IMR-90 (cell line): Measurements from ENCODE around the gene CACNG7. TPM values are rescaled to one million over a fixed set of nuclear protein-coding genes. Genes with fewer than 3 reads are reported as not detected.

Experiments used
- ATAC-seq: fragments of 200-7000 bp; cut with Tn5 transposase; 2 replicates; pipeline ENCODE4 v1.9.1; 2020; ENCODE audit warnings: low read depth, mild to moderate bottlenecking, moderate library complexity
- BruUV-seq: library from RNA; stranded (reverse); fragments of 400-500 nt; replicated peaks from 2 replicates; lab custom pipeline; 2021; lab: Mats Ljungman, UMichigan
- CTCF ChIA-PET: fragments of 300-600 bp; formaldehyde crosslinking; extraction: SDS; loops from one replicate; lab custom pipeline; 2021; ENCODE audit warnings: antibody characterized with exemption; lab: Yijun Ruan, JAX
- POLR2A ChIA-PET: fragments of 300-600 bp; sonication (Branson Sonifier 250); formaldehyde crosslinking; loops from one replicate; lab custom pipeline; 2022; ENCODE audit warnings: antibody characterized with exemption; ENCODE audit not compliant: unreplicated experiment; lab: Charles Lee
- DNase-seq: peaks from one replicate; pipeline ENCODE4 v3.0.0; 2013
- H2AFZ ChIP-seq: replicated peaks from 2 replicates; pipeline ENCODE3; 2013; ENCODE audit warnings: low read length, mild to moderate bottlenecking; ENCODE audit not compliant: poor library complexity
- H2AK5ac ChIP-seq: 2 replicates; pipeline ENCODE4 v1.6.1; 2013; ENCODE audit warnings: low read depth, low read length, inconsistent platforms
- H2AK9ac ChIP-seq: replicated peaks from 2 replicates; pipeline ENCODE3; 2013; ENCODE audit warnings: mild to moderate bottlenecking, low read depth, low read length, moderate library complexity; ENCODE audit not compliant: poor library complexity
- H2BK120ac ChIP-seq: 2 replicates; pipeline ENCODE4 v1.6.1; 2013; ENCODE audit warnings: low read depth, low read length, inconsistent platforms
- H2BK15ac ChIP-seq: 3 replicates; pipeline ENCODE4 v1.6.1; 2013; ENCODE audit warnings: low read depth, low read length, inconsistent platforms
- H2BK20ac ChIP-seq: 2 replicates; pipeline ENCODE4 v1.6.1; 2013; ENCODE audit warnings: low read depth, mild to moderate bottlenecking, inconsistent platforms, low read length, moderate library complexity
- H2BK5ac ChIP-seq: 2 replicates; pipeline ENCODE4 v1.6.1; 2013; ENCODE audit warnings: mild to moderate bottlenecking, low read depth, low read length, inconsistent platforms; ENCODE audit not compliant: poor library complexity, severe bottlenecking
- H3K14ac ChIP-seq: replicated peaks from 2 replicates; pipeline ENCODE4 v1.6.1; 2013; ENCODE audit warnings: low read depth, low read length, inconsistent platforms
- H3K18ac ChIP-seq: 2 replicates; pipeline ENCODE4 v1.6.1; 2013; ENCODE audit warnings: low read depth, low read length, control low read depth
- H3K23ac ChIP-seq: 2 replicates; pipeline ENCODE4 v1.6.1; 2013; ENCODE audit warnings: low read depth, low read length, inconsistent platforms
- H3K27ac ChIP-seq: 2 replicates; pipeline ENCODE4 v1.5.1; 2013; ENCODE audit warnings: mild to moderate bottlenecking, control low read depth, low read length; ENCODE audit not compliant: insufficient read depth
- H3K27me3 ChIP-seq: 2 replicates; pipeline ENCODE4 v1.6.1; 2013; ENCODE audit warnings: low read length; ENCODE audit not compliant: control insufficient read depth, insufficient read depth
- H3K36me3 ChIP-seq: 2 replicates; pipeline ENCODE4 v1.6.1; 2013; ENCODE audit warnings: low read length, mixed read lengths; ENCODE audit not compliant: control insufficient read depth, insufficient read depth
- H3K4ac ChIP-seq: 2 replicates; pipeline ENCODE4 v1.6.1; 2013; ENCODE audit warnings: low read depth, low read length, inconsistent platforms
- H3K4me1 ChIP-seq: 2 replicates; pipeline ENCODE4 v1.6.1; 2013; ENCODE audit warnings: low read length, mixed read lengths; ENCODE audit not compliant: control insufficient read depth, insufficient read depth
- H3K4me2 ChIP-seq: 2 replicates; pipeline ENCODE4 v1.6.1; 2013; ENCODE audit warnings: low read depth, mild to moderate bottlenecking, control low read depth, low read length, moderate library complexity
- H3K4me3 ChIP-seq: 2 replicates; pipeline ENCODE4 v1.5.1; 2013; ENCODE audit warnings: low read depth, mild to moderate bottlenecking, control low read depth, low read length, moderate library complexity; ENCODE audit not compliant: insufficient read depth
- H3K56ac ChIP-seq: 2 replicates; pipeline ENCODE4 v1.6.1; 2013; ENCODE audit warnings: low read length, inconsistent platforms; ENCODE audit not compliant: insufficient read depth; ENCODE audit errors: extremely low read depth
- H3K79me1 ChIP-seq, 2 experiments: 2 replicates each; pipeline ENCODE4 v1.6.1; 2013; ENCODE audit warnings: low read length in 2 of 2, inconsistent platforms in 1 of 2, low read depth in 1 of 2
- H3K9ac ChIP-seq: 2 replicates; pipeline ENCODE4 v1.6.1; 2013; ENCODE audit warnings: low read depth, low read length, control low read depth
- H3K9me1 ChIP-seq: 2 replicates; pipeline ENCODE4 v1.6.1; 2013; ENCODE audit warnings: low read length, inconsistent platforms; ENCODE audit not compliant: insufficient read depth
- H3K9me3 ChIP-seq: 2 replicates; pipeline ENCODE4 v1.6.1; 2013; ENCODE audit warnings: low read length; ENCODE audit not compliant: control insufficient read depth, insufficient read depth
- H4K20me1 ChIP-seq: 2 replicates; pipeline ENCODE4 v1.6.1; 2013; ENCODE audit warnings: low read length, inconsistent platforms; ENCODE audit not compliant: insufficient read depth
- H4K5ac ChIP-seq: 2 replicates; pipeline ENCODE4 v1.6.1; 2013; ENCODE audit warnings: mild to moderate bottlenecking, low read depth, low read length, control low read depth
- H4K8ac ChIP-seq, 2 experiments: 2 replicates each; pipeline ENCODE4 v1.6.1; 2013; ENCODE audit warnings: low read depth in 2 of 2, low read length in 2 of 2, control low read depth in 1 of 2, inconsistent platforms in 1 of 2
- H4K91ac ChIP-seq: 2 replicates; pipeline ENCODE4 v1.6.1; 2013; ENCODE audit warnings: low read depth, low read length, inconsistent platforms; ENCODE audit not compliant: insufficient read depth
- CEBPB ChIP-seq: IDR thresholded peaks from 2 replicates; pipeline ENCODE4 v1.6.1; 2012; ENCODE audit warnings: low read depth, low read length, improper control_type of control experiment
- FOS ChIP-seq: fragments of 150-350 bp; IDR thresholded peaks from 2 replicates; pipeline ENCODE4 v1.6.1; 2016; ENCODE audit warnings: low read depth, low read length
- MAFK ChIP-seq: IDR thresholded peaks from 2 replicates; pipeline ENCODE4 v1.6.1; 2012; ENCODE audit warnings: low read depth, low read length, improper control_type of control experiment
- MAZ ChIP-seq: IDR thresholded peaks from 2 replicates; pipeline ENCODE4 v1.6.1; 2012; ENCODE audit warnings: low read depth, mild to moderate bottlenecking, low read length, improper control_type of control experiment, moderate library complexity, borderline replicate concordance
- MXI1 ChIP-seq: IDR thresholded peaks from 2 replicates; pipeline ENCODE4 v1.6.1; 2012; ENCODE audit warnings: low read depth, mild to moderate bottlenecking, low read length, moderate library complexity, borderline replicate concordance
- NFE2L2 ChIP-seq: fragments of 150-350 bp; IDR thresholded peaks from 2 replicates; pipeline ENCODE4 v1.6.1; 2016; ENCODE audit warnings: low read depth, mild to moderate bottlenecking, low read length
- POLR2A ChIP-seq: IDR thresholded peaks from 2 replicates; pipeline ENCODE4 v1.6.1; 2012; ENCODE audit warnings: mild to moderate bottlenecking, low read depth, low read length
- SMC3 ChIP-seq: fragments of 150-350 bp; IDR thresholded peaks from 2 replicates; pipeline ENCODE4 v1.6.1; 2016; ENCODE audit warnings: low read depth, mild to moderate bottlenecking, antibody characterized with exemption, low read length, moderate library complexity
- WGBS, 2 experiments: methylation state at CpG; one replicate each; pipeline versions ENCODE4 v1.1.5 to v1.1.7; 2013; ENCODE audit warnings: missing lambda C conversion rate in 2 of 2; ENCODE audit not compliant: insufficient read length in 1 of 2; ENCODE audit errors: extremely low coverage in 2 of 2; 5-methylcytosine and 5-hydroxymethylcytosine counted together
- dilution Hi-C: fragments of 300-500 bp; cut with HindIII; formaldehyde crosslinking; loops from one replicate; pipeline ENCODE4 v1.14.3; 2018; ENCODE audit warnings: low sequenced_read_pairs; ENCODE audit not compliant: unreplicated experiment
- in situ Hi-C: fragments of 300-500 bp; cut with MboI; formaldehyde crosslinking; loops from 3 replicates; pipeline ENCODE4 v1.14.3; 2019; ENCODE audit warnings: low sequenced_read_pairs, inconsistent platforms, mixed read lengths
- intact Hi-C: fragments of 100-400 bp; cut with micrococcal nuclease; formaldehyde crosslinking; loops from 2 replicates; pipeline ENCODE4 v1.10.0; 2022
- polyA plus RNA-seq, 3 experiments: library from polyadenylated mRNA; depleted of rRNA; stranded (reverse); fragments of >200 nt; gene quantifications; 2 replicates each; pipeline ENCODE4 v1.2.3, GENCODE V29; 2012; ENCODE audit warnings: low replicate concordance in 1 of 3
- total RNA-seq: library from RNA; depleted of rRNA; stranded (reverse); fragments of >200 nt; gene quantifications from 2 replicates; pipeline ENCODE4 v1.2.3, GENCODE V29; 2012; rRNA removed
- TF ChIP-seq, protein P1 (sequence below): fragments of 150-350 bp; IDR thresholded peaks from 2 replicates; pipeline ENCODE4 v1.6.1; 2016; ENCODE audit warnings: low read depth, mild to moderate bottlenecking, low read length, moderate library complexity, borderline replicate concordance

CACNG7 gene
- total and polyA plus RNA-seq, 2 of the 4 experiments (the other 2 are of a cell fraction): 0.36 to 6.7 TPM

DNA sequence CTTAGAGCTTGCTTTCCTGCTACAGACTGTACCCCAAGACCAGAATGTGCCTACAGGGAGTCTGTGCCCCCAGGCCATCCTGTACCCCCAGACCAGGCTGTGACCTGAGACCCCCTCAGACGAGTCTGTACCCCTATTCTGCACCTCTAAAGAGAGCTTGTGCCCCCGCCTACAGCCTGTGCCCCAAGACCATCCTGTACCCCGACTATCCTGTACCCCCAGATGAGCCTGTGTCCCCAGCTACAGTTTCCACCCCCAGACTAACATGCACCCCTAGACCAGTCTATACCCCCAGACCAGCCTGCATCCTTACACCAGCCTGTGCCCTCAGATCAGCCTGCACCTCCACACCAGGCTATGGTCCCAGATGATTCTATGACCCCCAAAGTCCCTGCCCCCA, 84.4 kb downstream of the CACNG7 start:
- Histone ChIP-seq H3K4me3 (no peak overlapping the region), H3K27me3 (peaks cover 34% of the 10 kb centered on the region; the same call in 1 of the 2 replicates), H3K23ac (no peak overlapping the region), H4K8ac (no peak overlapping the region), H3K14ac (no peak overlapping the region), H3K4me1 (no peaks in the 10 kb centered on the region), H2AK5ac (no peak overlapping the region), H3K9me3 (no peaks in the 10 kb centered on the region), H3K4me2 (no peak overlapping the region), H3K56ac (no peak overlapping the region), H2BK20ac (no peak overlapping the region), H3K79me1 (no peaks in the 10 kb centered on the region), H2AK9ac (no peak overlapping the region), H2AFZ (no peak overlapping the region), H3K9ac (no peak overlapping the region), H4K20me1 (no peaks in the 10 kb centered on the region), H3K18ac (no peak overlapping the region), H3K4ac (no peak overlapping the region), H3K27ac (no peak overlapping the region), H4K91ac (no peak overlapping the region), H3K36me3 (no peaks in the 10 kb centered on the region), H3K9me1 (no peaks in the 10 kb centered on the region), H2BK15ac (no peak overlapping the region), H4K5ac (no peak overlapping the region), H2BK120ac (no peak overlapping the region), H2BK5ac (no peak overlapping the region)
- ChIA-PET CTCF (interaction anchor here (0.6 kb wide), 1 partner anchor 26 kb away, joined by 3 read pairs; no protein-coding TSS in a partner anchor), POLR2A (no interaction called here)
- ATAC-seq: no peak
- intact Hi-C loops (no loop called here), in situ Hi-C loops (no loop called here), dilution Hi-C loops (no loop called here)
- WGBS, 2 experiments: no CpG with 5 or more reads among the region's 3 CpGs
- no TSS peak for BruUV-seq
- TF ChIP-seq, protein P1, sequence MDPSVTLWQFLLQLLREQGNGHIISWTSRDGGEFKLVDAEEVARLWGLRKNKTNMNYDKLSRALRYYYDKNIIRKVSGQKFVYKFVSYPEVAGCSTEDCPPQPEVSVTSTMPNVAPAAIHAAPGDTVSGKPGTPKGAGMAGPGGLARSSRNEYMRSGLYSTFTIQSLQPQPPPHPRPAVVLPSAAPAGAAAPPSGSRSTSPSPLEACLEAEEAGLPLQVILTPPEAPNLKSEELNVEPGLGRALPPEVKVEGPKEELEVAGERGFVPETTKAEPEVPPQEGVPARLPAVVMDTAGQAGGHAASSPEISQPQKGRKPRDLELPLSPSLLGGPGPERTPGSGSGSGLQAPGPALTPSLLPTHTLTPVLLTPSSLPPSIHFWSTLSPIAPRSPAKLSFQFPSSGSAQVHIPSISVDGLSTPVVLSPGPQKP: no peak
- TF ChIP-seq MAFK (no peak), SMC3 (no peak), MAZ (no peak), POLR2A (no peak), NFE2L2 (no peak), CEBPB (no peak), FOS (no peak), MXI1 (no peak)
- DNase-seq: no peak

Other genes starting within 250 kb of the CACNG7 start
- not detected in 2 replicates for gene NLRP12, start 85.0 kb upstream of the CACNG7 start, total RNA-seq
- gene NLRP12, start 85.0 kb upstream of the CACNG7 start, polyA plus RNA-seq (2012; rRNA removed): not detected in 2 replicates
- 4.8 and 5.3 TPM in 2 replicates for gene MYADM, start 41.4 kb upstream of the CACNG7 start, total RNA-seq
- 96.1 and 112 TPM in 2 replicates for gene MYADM, start 41.4 kb upstream of the CACNG7 start, polyA plus RNA-seq (2012; rRNA removed)
- not detected in 2 replicates for gene PRKCG, start 27.1 kb upstream of the CACNG7 start, total RNA-seq
- gene PRKCG, start 27.1 kb upstream of the CACNG7 start, polyA plus RNA-seq (2012; rRNA removed): 0.04 TPM in 1 of 2 replicates, not detected in the other
- gene CACNG8, start 53.7 kb downstream of the CACNG7 start, total RNA-seq: not detected in 2 replicates
- 0.09 and 0.15 TPM in 2 replicates for gene CACNG8, start 53.7 kb downstream of the CACNG7 start, polyA plus RNA-seq (2012; rRNA removed)
- not detected in 2 replicates for gene CACNG6, start 82.4 kb downstream of the CACNG7 start, total RNA-seq
- not detected in 2 replicates for gene CACNG6, start 82.4 kb downstream of the CACNG7 start, polyA plus RNA-seq (2012; rRNA removed)
- not detected in 2 replicates for gene VSTM1, start 154.6 kb downstream of the CACNG7 start, total RNA-seq
- gene VSTM1, start 154.6 kb downstream of the CACNG7 start, polyA plus RNA-seq (2012; rRNA removed): not detected in 2 replicates
- not detected in 2 replicates for gene TARM1, start 172.1 kb downstream of the CACNG7 start, total RNA-seq
- not detected in 2 replicates for gene TARM1, start 172.1 kb downstream of the CACNG7 start, polyA plus RNA-seq (2012; rRNA removed)
- not detected in 2 replicates for gene OSCAR, start 191.5 kb downstream of the CACNG7 start, total RNA-seq
- gene OSCAR, start 191.5 kb downstream of the CACNG7 start, polyA plus RNA-seq (2012; rRNA removed): 0.15 and 0.23 TPM in 2 replicates
- 7.9 and 24.7 TPM in 2 replicates for gene NDUFA3, start 193.6 kb downstream of the CACNG7 start, total RNA-seq
- 85.0 and 104 TPM in 2 replicates for gene NDUFA3, start 193.6 kb downstream of the CACNG7 start, polyA plus RNA-seq (2012; rRNA removed)
- 7.9 and 11.9 TPM in 2 replicates for gene TFPT, start 206.4 kb downstream of the CACNG7 start, total RNA-seq
- 17.1 and 20.9 TPM in 2 replicates for gene TFPT, start 206.4 kb downstream of the CACNG7 start, polyA plus RNA-seq (2012; rRNA removed)
- 66.1 and 66.9 TPM in 2 replicates for gene PRPF31, start 206.5 kb downstream of the CACNG7 start, total RNA-seq
- 54.7 and 65.4 TPM in 2 replicates for gene PRPF31, start 206.5 kb downstream of the CACNG7 start, polyA plus RNA-seq (2012; rRNA removed)
- 5.4 and 10.6 TPM in 2 replicates for gene CNOT3, start 228.5 kb downstream of the CACNG7 start, total RNA-seq
- gene CNOT3, start 228.5 kb downstream of the CACNG7 start, polyA plus RNA-seq (2012; rRNA removed): 19.9 and 26.7 TPM in 2 replicates